Superior temporal gyrus (tissue), 1 donor: ENCODE results near the gene ANAPC4.

Experiments used
- DNase-seq: peaks from one replicate; pipeline ENCODE4 v3.0.0-alpha.2; 2016; ENCODE audit errors: extremely low spot score

ANAPC4 gene

GRCh38 chr4:25433966-25434827 lies 57.1 kb downstream of the ANAPC4 start:
- no peak for DNase-seq

GRCh38 chr4:25437926-25438325 lies 60.9 kb downstream of the ANAPC4 start:
- no peak for DNase-seq

- peak; percentile 94 for DNase-seq
These were observed 62.9 kb downstream of the ANAPC4 start for GRCh38 chr4:25439918-25440477.

- DNase-seq = peak; percentile 61
These were observed 63.5 kb downstream of the ANAPC4 start for GRCh38 chr4:25440478-25441030.

- DNase-seq = peak; percentile 70
These were observed 64.6 kb downstream of the ANAPC4 start for GRCh38 chr4:25441519-25442117.

- no peak for DNase-seq
These were observed 65.8 kb downstream of the ANAPC4 start for GRCh38 chr4:25442863-25443307.

GRCh38 chr4:25443851-25444250 lies 66.8 kb downstream of the ANAPC4 start:
- no peak for DNase-seq

GRCh38 chr4:25446611-25447010 lies 69.5 kb downstream of the ANAPC4 start:
- DNase-seq = no peak

GRCh38 chr4:25448379-25449109 lies 71.5 kb downstream of the ANAPC4 start:
- no peak for DNase-seq

GRCh38 chr4:25449270-25449669 lies 72.2 kb downstream of the ANAPC4 start:
- DNase-seq = no peak

GRCh38 chr4:25449688-25450087 lies 72.6 kb downstream of the ANAPC4 start:
- DNase-seq = no peak

GRCh38 chr4:25450491-25450901 lies 73.4 kb downstream of the ANAPC4 start:
- no peak for DNase-seq

- no peak for DNase-seq
These were observed 74.6 kb downstream of the ANAPC4 start for GRCh38 chr4:25451676-25452075.

- DNase-seq = no peak
These were observed 75.0 kb downstream of the ANAPC4 start for GRCh38 chr4:25452081-25452480.

GRCh38 chr4:25454476-25454875 lies 77.4 kb downstream of the ANAPC4 start:
- no peak for DNase-seq

GRCh38 chr4:25457053-25457715 lies 80.1 kb downstream of the ANAPC4 start:
- DNase-seq = no peak

GRCh38 chr4:25466966-25467697 lies 90.1 kb downstream of the ANAPC4 start:
- no peak for DNase-seq

- DNase-seq = no peak
These were observed 90.8 kb downstream of the ANAPC4 start for GRCh38 chr4:25467843-25468242.
